ENCODE measurements around the gene RAB11FIP4. TPM values are rescaled to one million over a fixed set of nuclear protein-coding genes. Genes with fewer than 3 reads are reported as not detected.

The RAB11FIP4 gene
- total RNA-seq, 1 donor: 0.72 TPM

DNA sequence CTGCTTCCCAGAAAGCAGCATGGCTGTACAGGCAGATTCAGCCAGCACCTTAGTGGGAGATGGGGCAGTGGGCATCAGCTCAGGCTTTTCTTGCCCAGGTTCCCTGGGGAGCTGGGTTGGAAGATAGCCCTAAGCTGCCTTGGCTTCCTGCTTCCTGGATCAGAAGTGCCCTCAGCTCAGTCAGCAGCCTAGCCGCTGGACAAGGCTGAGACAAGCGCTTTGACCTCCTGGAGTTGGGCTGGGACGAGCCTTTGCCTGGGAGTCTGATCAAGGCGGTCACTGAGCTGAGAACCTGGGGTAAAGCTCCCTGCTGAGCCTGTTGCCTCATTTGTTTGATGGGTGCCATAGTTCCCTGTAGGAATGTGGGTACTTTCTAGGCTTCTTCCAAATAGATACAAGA lies 190.0 kb downstream of the RAB11FIP4 start:
- peak overlapping the region; percentile 69 for H3K4me2 ChIP-seq (ENCODE audit: insufficient read depth, low read length)
- H2AFZ ChIP-seq (ENCODE audit: low read length): no peak overlapping the region
- DNase-seq (ENCODE audit: insufficient read length, low spot score, missing footprints): peak; percentile 86

DNA sequence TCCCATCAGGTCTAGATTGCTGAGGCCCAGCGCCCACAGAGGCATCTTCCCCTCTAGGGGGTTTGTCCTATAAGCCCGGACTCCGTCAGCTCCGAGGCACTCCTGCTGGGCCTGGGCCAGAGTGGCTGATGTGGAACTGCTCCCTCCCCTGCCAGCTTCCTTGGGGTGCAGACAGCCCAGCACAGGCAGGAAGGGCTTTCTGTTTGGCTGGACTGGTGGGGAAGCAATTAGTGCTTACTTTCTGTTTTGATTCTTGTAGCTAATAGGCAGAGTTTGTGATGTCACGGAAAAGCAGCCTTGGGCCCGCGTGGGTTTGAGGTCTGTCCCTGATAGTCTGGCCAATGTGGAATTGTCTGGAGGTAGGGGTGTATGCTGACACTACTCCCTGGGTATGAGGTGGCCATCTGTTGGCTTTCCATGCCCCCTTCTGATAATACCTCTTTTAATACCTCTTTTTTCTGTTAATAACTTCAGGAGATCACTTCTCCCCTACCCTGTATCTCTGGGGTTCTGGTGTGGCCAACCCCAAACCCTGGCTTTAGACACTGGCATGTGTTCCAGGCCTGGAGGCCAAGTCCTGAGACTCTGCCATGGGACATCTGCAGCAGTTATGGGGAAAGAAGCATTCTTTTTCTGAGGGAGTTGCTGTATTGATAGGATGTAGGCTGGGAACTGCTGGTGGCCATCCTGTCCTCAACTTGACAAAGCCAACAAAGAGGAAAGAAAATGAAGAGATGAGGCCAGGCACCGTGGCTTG lies 190.9 kb downstream of the RAB11FIP4 start:
- H4K20me1 ChIP-seq (ENCODE audit: insufficient read depth, low read length): peaks cover 34% of the 10 kb centered on the region
- peaks cover 69% of the 10 kb centered on the region for H3K36me3 ChIP-seq (ENCODE audit: insufficient read depth, low read length)
- peaks cover 80% of the 10 kb centered on the region for H3K79me2 ChIP-seq (ENCODE audit: insufficient read depth, low read length)
- peaks cover 54% of the 10 kb centered on the region for H3K4me1 ChIP-seq (ENCODE audit: insufficient read depth, low read length)
- H3K4me3 ChIP-seq (ENCODE audit: insufficient read depth, low read length): no peak overlapping the region
- H3K27ac ChIP-seq (ENCODE audit: low read depth, low read length): peak overlapping the region; percentile 79
- TF ChIP-seq, protein P1, sequence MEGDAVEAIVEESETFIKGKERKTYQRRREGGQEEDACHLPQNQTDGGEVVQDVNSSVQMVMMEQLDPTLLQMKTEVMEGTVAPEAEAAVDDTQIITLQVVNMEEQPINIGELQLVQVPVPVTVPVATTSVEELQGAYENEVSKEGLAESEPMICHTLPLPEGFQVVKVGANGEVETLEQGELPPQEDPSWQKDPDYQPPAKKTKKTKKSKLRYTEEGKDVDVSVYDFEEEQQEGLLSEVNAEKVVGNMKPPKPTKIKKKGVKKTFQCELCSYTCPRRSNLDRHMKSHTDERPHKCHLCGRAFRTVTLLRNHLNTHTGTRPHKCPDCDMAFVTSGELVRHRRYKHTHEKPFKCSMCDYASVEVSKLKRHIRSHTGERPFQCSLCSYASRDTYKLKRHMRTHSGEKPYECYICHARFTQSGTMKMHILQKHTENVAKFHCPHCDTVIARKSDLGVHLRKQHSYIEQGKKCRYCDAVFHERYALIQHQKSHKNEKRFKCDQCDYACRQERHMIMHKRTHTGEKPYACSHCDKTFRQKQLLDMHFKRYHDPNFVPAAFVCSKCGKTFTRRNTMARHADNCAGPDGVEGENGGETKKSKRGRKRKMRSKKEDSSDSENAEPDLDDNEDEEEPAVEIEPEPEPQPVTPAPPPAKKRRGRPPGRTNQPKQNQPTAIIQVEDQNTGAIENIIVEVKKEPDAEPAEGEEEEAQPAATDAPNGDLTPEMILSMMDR (IDR thresholded peaks at IDR 0.05; ENCODE audit: extremely low read depth, low read depth, low read length): no peak
- peak overlapping the region; percentile 69 for H3K4me2 ChIP-seq (ENCODE audit: insufficient read depth, low read length)
- peak; percentile 87 for DNase-seq (ENCODE audit: insufficient read length, low spot score, missing footprints)
- H3K27me3 ChIP-seq (ENCODE audit: insufficient read depth, low read length): no peaks in the 10 kb centered on the region
- no peak overlapping the region for H2AFZ ChIP-seq (ENCODE audit: low read length)
- H3K9me3 ChIP-seq (ENCODE audit: low read depth, low read length): no peaks in the 10 kb centered on the region

More for the DNA sequence above, 190.0 kb downstream of the RAB11FIP4 start:
- Histone ChIP-seq H3K27ac (ENCODE audit: low read depth, low read length) (peak overlapping the region; percentile 79), H3K4me3 (ENCODE audit: insufficient read depth, low read length) (peak overlapping the region; percentile 46), H3K36me3 (ENCODE audit: insufficient read depth, low read length) (peaks cover 63% of the 10 kb centered on the region), H3K27me3 (ENCODE audit: insufficient read depth, low read length) (no peaks in the 10 kb centered on the region), H3K79me2 (ENCODE audit: insufficient read depth, low read length) (peaks cover 79% of the 10 kb centered on the region), H4K20me1 (ENCODE audit: insufficient read depth, low read length) (peaks cover 37% of the 10 kb centered on the region), H3K9me3 (ENCODE audit: low read depth, low read length) (no peaks in the 10 kb centered on the region), H3K4me1 (ENCODE audit: insufficient read depth, low read length) (peaks cover 46% of the 10 kb centered on the region)
- TF ChIP-seq, protein P1 (IDR thresholded peaks at IDR 0.05; ENCODE audit: extremely low read depth, low read depth, low read length): no peak

DNA sequence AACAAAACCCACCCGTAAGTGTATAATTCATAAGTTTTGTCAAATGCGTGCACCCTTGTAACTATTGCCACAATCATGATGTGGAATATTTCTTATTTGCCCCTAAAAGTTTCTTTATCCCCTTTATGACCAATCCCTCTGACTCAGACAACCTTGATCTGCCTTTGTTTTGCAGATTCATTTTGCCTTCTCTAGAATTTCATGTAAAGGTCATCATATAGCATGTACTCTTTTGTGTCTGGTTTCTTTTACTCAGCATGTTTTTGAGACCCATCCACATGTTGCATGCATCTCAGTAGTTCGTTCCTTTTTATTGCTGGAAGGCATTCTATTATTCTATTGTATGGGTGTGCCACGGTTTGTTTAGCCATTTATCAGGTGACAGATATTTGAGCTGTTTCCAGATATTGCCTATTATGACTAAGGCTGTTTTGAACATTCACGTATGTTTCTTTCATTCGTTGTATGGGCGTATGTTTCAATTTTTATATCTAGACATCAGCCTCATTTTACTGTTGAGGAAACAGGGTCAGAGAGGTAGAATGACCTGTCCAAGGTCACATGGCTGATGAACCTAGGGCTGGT lies 192.4 kb downstream of the RAB11FIP4 start:
- Histone ChIP-seq H4K20me1 (ENCODE audit: insufficient read depth, low read length) (peaks cover 27% of the 10 kb centered on the region), H3K27ac (ENCODE audit: low read depth, low read length) (no peak overlapping the region), H3K79me2 (ENCODE audit: insufficient read depth, low read length) (peaks cover 80% of the 10 kb centered on the region), H3K9me3 (ENCODE audit: low read depth, low read length) (no peaks in the 10 kb centered on the region), H3K4me2 (ENCODE audit: insufficient read depth, low read length) (no peak overlapping the region), H3K36me3 (ENCODE audit: insufficient read depth, low read length) (peaks cover 71% of the 10 kb centered on the region), H2AFZ (ENCODE audit: low read length) (no peak overlapping the region), H3K4me1 (ENCODE audit: insufficient read depth, low read length) (peaks cover 49% of the 10 kb centered on the region), H3K4me3 (ENCODE audit: insufficient read depth, low read length) (no peak overlapping the region), H3K27me3 (ENCODE audit: insufficient read depth, low read length) (no peaks in the 10 kb centered on the region)
- TF ChIP-seq, protein P1 (IDR thresholded peaks at IDR 0.05; ENCODE audit: extremely low read depth, low read depth, low read length): no peak
- DNase-seq (ENCODE audit: insufficient read length, low spot score, missing footprints): no peak

All from osteoblast (primary cell).